Liver (tissue), 9 donors: Measurements from ENCODE around the gene SPECC1L. TPM values are rescaled to one million over a fixed set of nuclear protein-coding genes. Genes with fewer than 3 reads are reported as not detected.

Source experiments
- DNase-seq: peaks from one replicate; pipeline ENCODE4 v3.0.0-alpha.2; 2017; ENCODE audit warnings: low spot score
- H3K27ac ChIP-seq, 2 donors: one replicate each; pipeline ENCODE4 v1.7.0; 2013; ENCODE audit warnings: inconsistent platforms in 2 of 2, low read length in 2 of 2, control low read depth in 1 of 2, low read depth in 1 of 2, mild to moderate bottlenecking in 1 of 2
- H3K27me3 ChIP-seq, 4 donors: one replicate each; pipeline versions ENCODE4 v1.6.1 to v1.7.0; 2013; ENCODE audit warnings: low read length in 3 of 4, inconsistent platforms in 1 of 4, mild to moderate bottlenecking in 1 of 4, moderate library complexity in 1 of 4; ENCODE audit not compliant: control insufficient read depth in 4 of 4, insufficient read depth in 4 of 4
- H3K36me3 ChIP-seq, 4 donors: one replicate each; pipeline versions ENCODE4 v1.6.1 to v1.7.0; 2013; ENCODE audit warnings: low read length in 3 of 4, mild to moderate bottlenecking in 3 of 4, low read depth in 1 of 4, moderate library complexity in 1 of 4; ENCODE audit not compliant: control insufficient read depth in 4 of 4, insufficient read depth in 3 of 4
- H3K4me1 ChIP-seq, 4 donors: one replicate each; pipeline versions ENCODE4 v1.6.1 to v1.7.0; 2013; ENCODE audit warnings: low read length in 3 of 4, mild to moderate bottlenecking in 3 of 4, moderate library complexity in 1 of 4; ENCODE audit not compliant: control insufficient read depth in 4 of 4, insufficient read depth in 4 of 4
- H3K4me3 ChIP-seq, 3 donors: one replicate each; pipeline versions ENCODE4 v1.6.1 to v1.7.0; 2013; ENCODE audit warnings: low read length in 3 of 3, control low read depth in 1 of 3, low read depth in 1 of 3, mild to moderate bottlenecking in 1 of 3
- H3K9ac ChIP-seq, 2 donors: one replicate each; pipeline ENCODE4 v1.7.0; 2013; ENCODE audit warnings: low read length in 2 of 2, mild to moderate bottlenecking in 2 of 2, moderate library complexity in 2 of 2, control low read depth in 1 of 2, low read depth in 1 of 2
- H3K9me3 ChIP-seq, 4 donors: one replicate each; pipeline versions ENCODE4 v1.6.1 to v1.7.0; 2013; ENCODE audit warnings: low read length in 3 of 4; ENCODE audit not compliant: control insufficient read depth in 4 of 4
- ATF3 ChIP-seq: IDR thresholded peaks from 2 replicates; pipeline ENCODE4 v1.6.1; 2016; ENCODE audit warnings: antibody characterized with exemption
- EGR1 ChIP-seq, 2 donors: IDR thresholded peaks; 2 replicates each; pipeline ENCODE4 v1.6.1; 2016 to 2018; ENCODE audit warnings: antibody characterized with exemption in 2 of 2, low read depth in 2 of 2
- FOXA1 ChIP-seq: IDR thresholded peaks from 2 replicates; pipeline ENCODE4 v1.6.1; 2016; ENCODE audit warnings: antibody characterized with exemption
- FOXA2 ChIP-seq: IDR thresholded peaks from 2 replicates; pipeline ENCODE4 v1.6.1; 2016; ENCODE audit warnings: antibody characterized with exemption
- GABPA ChIP-seq, 2 donors: IDR thresholded peaks in 1 of 2; conservative IDR thresholded peaks in 1 of 2; 2 replicates each; pipeline ENCODE4 v1.6.1; 2016; ENCODE audit warnings: antibody characterized with exemption in 2 of 2, mild to moderate bottlenecking in 1 of 2, moderate library complexity in 1 of 2
- HNF4A ChIP-seq, 2 donors: conservative IDR thresholded peaks; 2 replicates each; pipeline ENCODE4 v1.6.1; 2016; ENCODE audit warnings: antibody characterized with exemption in 2 of 2, mild to moderate bottlenecking in 2 of 2
- HNF4G ChIP-seq: IDR thresholded peaks from 2 replicates; pipeline ENCODE4 v1.6.1; 2016; ENCODE audit warnings: antibody characterized with exemption
- JUND ChIP-seq, 2 donors: IDR thresholded peaks; 2 replicates each; pipeline ENCODE4 v1.6.1; 2016; ENCODE audit warnings: antibody characterized with exemption in 2 of 2
- MAX ChIP-seq: IDR thresholded peaks from 2 replicates; pipeline ENCODE4 v1.6.1; 2016; ENCODE audit warnings: antibody characterized with exemption
- NR2F2 ChIP-seq: IDR thresholded peaks from 2 replicates; pipeline ENCODE4 v1.6.1; 2016; ENCODE audit warnings: antibody characterized with exemption
- RAD21 ChIP-seq, 2 donors: IDR thresholded peaks; 2 replicates each; pipeline ENCODE4 v1.6.1; 2016; ENCODE audit warnings: antibody characterized with exemption in 2 of 2, mild to moderate bottlenecking in 2 of 2
- RXRA ChIP-seq, 2 donors: IDR thresholded peaks; 2 replicates each; pipeline ENCODE4 v1.6.1; 2017 to 2018; ENCODE audit warnings: antibody characterized with exemption in 2 of 2, mild to moderate bottlenecking in 1 of 2
- SP1 ChIP-seq: IDR thresholded peaks from 2 replicates; pipeline ENCODE4 v1.6.1; 2018; ENCODE audit warnings: antibody characterized with exemption, mild to moderate bottlenecking
- TAF1 ChIP-seq: conservative IDR thresholded peaks from 2 replicates; pipeline ENCODE4 v1.6.1; 2016; ENCODE audit warnings: antibody characterized with exemption, mild to moderate bottlenecking
- YY1 ChIP-seq: IDR thresholded peaks from 2 replicates; pipeline ENCODE4 v1.6.1; 2016; ENCODE audit warnings: antibody characterized with exemption, mild to moderate bottlenecking
- ZBTB33 ChIP-seq: IDR thresholded peaks from 2 replicates; pipeline ENCODE4 v1.6.1; 2016; ENCODE audit warnings: antibody characterized with exemption
- WGBS: extraction: QIAGEN DNeasy Blood & Tissue Kit; methylation state at CpG from one replicate; pipeline ENCODE4 v1.1.7; 2013; 5-methylcytosine and 5-hydroxymethylcytosine counted together
- polyA plus RNA-seq, 2 donors: library from polyadenylated mRNA; stranded (reverse) in 1 of 2; unstranded in 1 of 2; fragments of 200-250 nt in 1 of 2; fragments of >200 nt in 1 of 2; fragmentation: Nextera tagmentation in 1 of 2; extraction: Ambion mirVana in 1 of 2; gene quantifications; one replicate each; pipeline versions ENCODE4 v1.2.1 to v1.2.3, GENCODE V29; 2013 to 2015
- total RNA-seq, 2 donors: library from RNA; depleted of rRNA; stranded (reverse); fragments of >200 nt; gene quantifications; one replicate each; pipeline ENCODE4 v1.2.3, GENCODE V29; 2014
- TF ChIP-seq, protein P1 (sequence below): IDR thresholded peaks from 2 replicates; pipeline ENCODE4 v1.6.1; 2016; ENCODE audit warnings: antibody characterized with exemption, mild to moderate bottlenecking
- TF ChIP-seq, protein P2 (sequence below): fragments of 150-350 bp; IDR thresholded peaks from 2 replicates; pipeline ENCODE4 v1.5.1; 2017; ENCODE audit warnings: improper control_type of control experiment, low read depth, low read length; ENCODE audit not compliant: missing input control
- donor health status: healthy.
- donor health status: healthy.
- donor health status: healthy.
- donor health status: healthy.
- donor health status: healthy.

Gene SPECC1L
- total and polyA plus RNA-seq, 4 donors, result 5.4 to 22.3 (median 12.3) TPM

DNA sequence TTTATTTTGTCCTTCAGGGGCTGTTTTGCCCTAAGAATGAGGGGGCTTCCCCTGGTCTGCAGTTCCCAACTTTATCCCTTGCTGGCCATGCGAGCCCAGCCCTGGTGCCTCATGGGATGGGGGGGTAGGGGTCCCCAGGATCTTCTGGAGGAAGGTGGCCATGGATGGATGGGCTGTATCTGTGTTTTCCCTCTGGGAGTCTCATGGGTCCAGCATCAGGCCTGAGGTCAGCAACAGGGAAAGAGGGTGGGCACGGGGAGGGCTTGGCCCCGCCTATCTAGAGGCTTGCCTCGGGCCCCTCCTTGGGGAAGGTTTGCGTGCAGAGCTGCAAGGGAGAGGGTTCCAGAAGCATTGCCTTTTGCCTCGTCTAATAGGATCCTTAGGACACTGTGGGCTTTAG lies 146.0 kb downstream of the SPECC1L start:
- Histone ChIP-seq H3K4me1 (peaks cover 0 to 3% (median 3%) of the 10 kb centered on the region in 4 donors), H3K9ac (no peak overlapping the region), H3K9me3 (no peaks in the 10 kb centered on the region), H3K4me3 (no peak overlapping the region), H3K27me3 (no peaks in the 10 kb centered on the region), H3K27ac (no peak overlapping the region), H3K36me3 (peaks cover 0 to 41% (median 22%) of the 10 kb centered on the region in 4 donors)
- no peak for DNase-seq
- 93% methylated on average over 6 of the region's 6 CpGs for WGBS
- TF ChIP-seq NR2F2 (no peak), YY1 (no peak), HNF4G (no peak), ATF3 (no peak), JUND (IDR thresholded peaks at IDR 0.05) (no peak), EGR1 (IDR thresholded peaks at IDR 0.05; ENCODE audit: low read depth in 2 of 2) (no peak), FOXA2 (no peak), MAX (no peak), FOXA1 (no peak), TAF1 (no peak), GABPA (IDR thresholded peaks at IDR 0.05 in 1 of 2, conservative IDR thresholded peaks at IDR 0.05 in 1 of 2) (no peak), RAD21 (IDR thresholded peaks at IDR 0.05) (no peak), ZBTB33 (no peak), SP1 (no peak), RXRA (IDR thresholded peaks at IDR 0.05) (no peak), HNF4A (conservative IDR thresholded peaks at IDR 0.05) (no peak)
- TF ChIP-seq, protein P1, sequence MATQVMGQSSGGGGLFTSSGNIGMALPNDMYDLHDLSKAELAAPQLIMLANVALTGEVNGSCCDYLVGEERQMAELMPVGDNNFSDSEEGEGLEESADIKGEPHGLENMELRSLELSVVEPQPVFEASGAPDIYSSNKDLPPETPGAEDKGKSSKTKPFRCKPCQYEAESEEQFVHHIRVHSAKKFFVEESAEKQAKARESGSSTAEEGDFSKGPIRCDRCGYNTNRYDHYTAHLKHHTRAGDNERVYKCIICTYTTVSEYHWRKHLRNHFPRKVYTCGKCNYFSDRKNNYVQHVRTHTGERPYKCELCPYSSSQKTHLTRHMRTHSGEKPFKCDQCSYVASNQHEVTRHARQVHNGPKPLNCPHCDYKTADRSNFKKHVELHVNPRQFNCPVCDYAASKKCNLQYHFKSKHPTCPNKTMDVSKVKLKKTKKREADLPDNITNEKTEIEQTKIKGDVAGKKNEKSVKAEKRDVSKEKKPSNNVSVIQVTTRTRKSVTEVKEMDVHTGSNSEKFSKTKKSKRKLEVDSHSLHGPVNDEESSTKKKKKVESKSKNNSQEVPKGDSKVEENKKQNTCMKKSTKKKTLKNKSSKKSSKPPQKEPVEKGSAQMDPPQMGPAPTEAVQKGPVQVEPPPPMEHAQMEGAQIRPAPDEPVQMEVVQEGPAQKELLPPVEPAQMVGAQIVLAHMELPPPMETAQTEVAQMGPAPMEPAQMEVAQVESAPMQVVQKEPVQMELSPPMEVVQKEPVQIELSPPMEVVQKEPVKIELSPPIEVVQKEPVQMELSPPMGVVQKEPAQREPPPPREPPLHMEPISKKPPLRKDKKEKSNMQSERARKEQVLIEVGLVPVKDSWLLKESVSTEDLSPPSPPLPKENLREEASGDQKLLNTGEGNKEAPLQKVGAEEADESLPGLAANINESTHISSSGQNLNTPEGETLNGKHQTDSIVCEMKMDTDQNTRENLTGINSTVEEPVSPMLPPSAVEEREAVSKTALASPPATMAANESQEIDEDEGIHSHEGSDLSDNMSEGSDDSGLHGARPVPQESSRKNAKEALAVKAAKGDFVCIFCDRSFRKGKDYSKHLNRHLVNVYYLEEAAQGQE, result no peak
- TF ChIP-seq, protein P2, sequence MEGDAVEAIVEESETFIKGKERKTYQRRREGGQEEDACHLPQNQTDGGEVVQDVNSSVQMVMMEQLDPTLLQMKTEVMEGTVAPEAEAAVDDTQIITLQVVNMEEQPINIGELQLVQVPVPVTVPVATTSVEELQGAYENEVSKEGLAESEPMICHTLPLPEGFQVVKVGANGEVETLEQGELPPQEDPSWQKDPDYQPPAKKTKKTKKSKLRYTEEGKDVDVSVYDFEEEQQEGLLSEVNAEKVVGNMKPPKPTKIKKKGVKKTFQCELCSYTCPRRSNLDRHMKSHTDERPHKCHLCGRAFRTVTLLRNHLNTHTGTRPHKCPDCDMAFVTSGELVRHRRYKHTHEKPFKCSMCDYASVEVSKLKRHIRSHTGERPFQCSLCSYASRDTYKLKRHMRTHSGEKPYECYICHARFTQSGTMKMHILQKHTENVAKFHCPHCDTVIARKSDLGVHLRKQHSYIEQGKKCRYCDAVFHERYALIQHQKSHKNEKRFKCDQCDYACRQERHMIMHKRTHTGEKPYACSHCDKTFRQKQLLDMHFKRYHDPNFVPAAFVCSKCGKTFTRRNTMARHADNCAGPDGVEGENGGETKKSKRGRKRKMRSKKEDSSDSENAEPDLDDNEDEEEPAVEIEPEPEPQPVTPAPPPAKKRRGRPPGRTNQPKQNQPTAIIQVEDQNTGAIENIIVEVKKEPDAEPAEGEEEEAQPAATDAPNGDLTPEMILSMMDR, result no peak
